Mucosa of descending colon (tissue), 3 donors: ENCODE data around the gene EZH2. TPM values are rescaled to one million over a fixed set of nuclear protein-coding genes. Genes with fewer than 3 reads are reported as not detected.

Source experiments
- ATAC-seq: fragments of 200-7000 bp; cut with Tn5 transposase; one replicate; pipeline ENCODE4 v1.9.1; 2020; ENCODE audit warnings: mild to moderate bottlenecking, moderate library complexity
- DNase-seq, 3 donors: peaks; one replicate each; pipeline ENCODE4 v3.0.0-alpha.2; 2020
- H3K36me3 ChIP-seq: fragments of 200-600 bp; one replicate; pipeline ENCODE4 v1.8.0; 2021; ENCODE audit warnings: low read depth, mild to moderate bottlenecking
- H3K4me1 ChIP-seq: fragments of 200-600 bp; one replicate; pipeline ENCODE4 v1.8.0; 2021; ENCODE audit warnings: low read depth, mild to moderate bottlenecking
- H3K4me3 ChIP-seq: fragments of 200-600 bp; one replicate; pipeline ENCODE4 v1.8.0; 2021; ENCODE audit warnings: mild to moderate bottlenecking
- H3K9me3 ChIP-seq: fragments of 200-600 bp; one replicate; pipeline ENCODE4 v1.8.0; 2021; ENCODE audit warnings: mild to moderate bottlenecking
- CTCF ChIP-seq: fragments of 200-600 bp; IDR thresholded peaks from one replicate; pipeline ENCODE4 v1.8.0; 2022; ENCODE audit warnings: antibody characterized with exemption, mild to moderate bottlenecking
- intact Hi-C, 2 donors: fragments of 100-400 bp; cut with DNase I in 1 of 2; cut with micrococcal nuclease in 1 of 2; formaldehyde crosslinking; loops; one replicate each; pipeline versions ENCODE4 v1.11.0 to v1.11.1; 2022; cut with DNase I, micrococcal nuclease
- total RNA-seq, 3 donors: library from RNA; stranded (reverse); fragmentation: NEBNext Ultra II Directional in 2 of 3; extraction: Animal tissue kit (Norgen Biotek cat#: 25700) in 2 of 3; gene quantifications; one replicate each; pipeline versions ENCODE4 v1.2.1 to v1.2.4, GENCODE V29; 2021 to 2023
- donor health status: DM: no; HTN: no; CAD: no; lungs with moderate emphysema.
- donor health status: DM: no; HTN: no; CAD: no.
- donor health status: DM: no; HTN: yes; CAD: no.

EZH2 gene
- total RNA-seq, 3 donors from 2014 or later: 4.7 to 18.1 (median 10.5) TPM

GRCh38 chr7:148783801-148784527 is 100.1 kb downstream of the EZH2 start:
- Histone ChIP-seq H3K4me1 (no peaks in the 10 kb centered on the region), H3K36me3 (peaks cover 10% of the 10 kb centered on the region), H3K9me3 (no peaks in the 10 kb centered on the region), H3K4me3 (no peak overlapping the region)
- DNase-seq: no peak
- no peak for ATAC-seq
- no peak for TF ChIP-seq CTCF
- intact Hi-C loops: no loop called here

GRCh38 chr7:148782757-148783456 is 101.2 kb downstream of the EZH2 start:
- H3K9me3 ChIP-seq: no peaks in the 10 kb centered on the region
- H3K4me1 ChIP-seq: no peaks in the 10 kb centered on the region
- TF ChIP-seq CTCF: no peak
- no peak overlapping the region for H3K4me3 ChIP-seq
- peaks cover under 1% of the 10 kb centered on the region for H3K36me3 ChIP-seq
- peak in 1 of 3 donors; percentile 31 for DNase-seq
- peak; percentile 55 for ATAC-seq
- intact Hi-C loops: no loop called here

GRCh38 chr7:148774471-148774870 is 109.6 kb downstream of the EZH2 start:
- no peak for ATAC-seq
- Histone ChIP-seq H3K9me3 (no peaks in the 10 kb centered on the region), H3K4me3 (no peak overlapping the region), H3K36me3 (no peaks in the 10 kb centered on the region), H3K4me1 (no peaks in the 10 kb centered on the region)
- intact Hi-C loops: no loop called here
- no peak for DNase-seq
- no peak for TF ChIP-seq CTCF

GRCh38 chr7:148773334-148773733 is 110.8 kb downstream of the EZH2 start:
- H3K4me1 ChIP-seq: no peaks in the 10 kb centered on the region
- no peak overlapping the region for H3K4me3 ChIP-seq
- no peak for TF ChIP-seq CTCF
- DNase-seq (peak in 1 of 3 donors; percentile 8), ATAC-seq (peak; percentile 63)
- H3K36me3 ChIP-seq: no peaks in the 10 kb centered on the region
- H3K9me3 ChIP-seq: no peaks in the 10 kb centered on the region
- intact Hi-C loops: no loop called here

GRCh38 chr7:148772297-148773089 is 111.6 kb downstream of the EZH2 start:
- H3K9me3 ChIP-seq: no peaks in the 10 kb centered on the region
- H3K4me3 ChIP-seq: no peak overlapping the region
- TF ChIP-seq CTCF: no peak
- no peaks in the 10 kb centered on the region for H3K4me1 ChIP-seq
- intact Hi-C loops: no loop called here
- no peak for DNase-seq
- no peak for ATAC-seq
- H3K36me3 ChIP-seq: peaks cover 6% of the 10 kb centered on the region
